BLaER1 (cell line): ENCODE measurements around the gene BPIFB3.
"Not testable (repeated sequence)": the region's sequence is repeated elsewhere in the genome, so short reads cannot be mapped to it uniquely, and the experiment has no call there.

ENCODE experiments used
- H3K27ac ChIP-seq: shearing (Covaris generic); formaldehyde crosslinking; 2 replicates; pipeline ENCODE4 v1.8.1; 2022
- H3K27me3 ChIP-seq: shearing (Covaris generic); formaldehyde crosslinking; 2 replicates; pipeline ENCODE4 v1.8.1; 2022
- H3K36me3 ChIP-seq: shearing (Covaris generic); formaldehyde crosslinking; 2 replicates; pipeline ENCODE4 v1.8.1; 2022
- H3K4me1 ChIP-seq: shearing (Covaris generic); formaldehyde crosslinking; 2 replicates; pipeline ENCODE4 v1.8.1; 2022
- H3K4me2 ChIP-seq: shearing (Covaris generic); formaldehyde crosslinking; 2 replicates; pipeline ENCODE4 v1.8.1; 2022
- H3K4me3 ChIP-seq: shearing (Covaris generic); formaldehyde crosslinking; 2 replicates; pipeline ENCODE4 v1.8.1; 2022
- H3K9ac ChIP-seq: shearing (Covaris generic); formaldehyde crosslinking; 2 replicates; pipeline ENCODE4 v1.8.1; 2022
- H3K9me3 ChIP-seq: shearing (Covaris generic); formaldehyde crosslinking; 2 replicates; pipeline ENCODE4 v1.8.1; 2022
- H4K20me1 ChIP-seq: shearing (Covaris generic); formaldehyde crosslinking; 2 replicates; pipeline ENCODE4 v1.8.1; 2022
- Cebpa-rat ChIP-seq: shearing (Covaris generic); IDR thresholded peaks from 2 replicates; pipeline ENCODE4 v1.8.1; 2022

The BPIFB3 gene

GRCh38 chr20:33042983-33043730 lies 10.5 kb upstream of the BPIFB3 start:
- Histone ChIP-seq H3K36me3 (no peaks in the 10 kb centered on the region), H3K9me3 (peaks cover 39% of the 10 kb centered on the region), H3K27me3 (no peaks in the 10 kb centered on the region), H3K4me2 (no peak overlapping the region), H4K20me1 (no peaks in the 10 kb centered on the region), H3K27ac (no peak overlapping the region), H3K4me1 (no peaks in the 10 kb centered on the region), H3K9ac (no peak overlapping the region), H3K4me3 (no peak overlapping the region)
- TF ChIP-seq Cebpa-rat: no peak

DNA sequence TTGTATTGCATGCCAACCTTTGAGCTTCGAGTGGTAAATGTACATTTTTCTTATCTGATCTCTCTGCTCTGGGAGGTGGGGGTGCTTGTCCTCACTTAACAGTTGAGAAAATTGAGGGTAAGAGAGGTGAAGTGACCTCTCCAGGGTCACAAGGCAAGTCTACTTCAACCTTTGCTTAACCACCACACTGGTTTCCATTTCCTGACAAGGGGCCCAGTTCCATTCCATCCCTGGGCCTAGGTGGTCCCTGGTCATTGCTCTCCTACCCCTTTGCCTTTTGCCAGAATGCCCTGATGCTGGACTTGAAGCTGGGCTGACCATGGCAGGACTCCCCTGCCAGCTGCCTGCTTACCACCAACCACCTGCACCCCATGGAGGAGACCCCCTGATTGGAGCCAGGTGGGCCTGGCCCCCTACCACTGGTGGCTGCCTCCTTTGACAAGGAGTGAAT lies 9.9 kb upstream of the BPIFB3 start:
- Histone ChIP-seq H3K9ac (no peak overlapping the region), H3K27ac (no peak overlapping the region), H3K36me3 (no peaks in the 10 kb centered on the region), H3K27me3 (no peaks in the 10 kb centered on the region), H4K20me1 (no peaks in the 10 kb centered on the region), H3K9me3 (peaks cover 39% of the 10 kb centered on the region), H3K4me3 (no peak overlapping the region), H3K4me1 (no peaks in the 10 kb centered on the region), H3K4me2 (no peak overlapping the region)
- TF ChIP-seq Cebpa-rat: no peak

- peaks cover 39% of the 10 kb centered on the region for H3K9me3 ChIP-seq
- H3K9ac ChIP-seq, H4K20me1 ChIP-seq, H3K4me3 ChIP-seq, H3K4me2 ChIP-seq, H3K27me3 ChIP-seq, H3K4me1 ChIP-seq, H3K27ac ChIP-seq, H3K36me3 ChIP-seq: not testable (repeated sequence)
Observed at GRCh38 chr20:33045129-33045721, 8.5 kb upstream of the BPIFB3 start.

GRCh38 chr20:33046412-33046811 lies 7.3 kb upstream of the BPIFB3 start:
- no peak overlapping the region for H3K9ac ChIP-seq
- TF ChIP-seq Cebpa-rat: no peak
- no peak overlapping the region for H3K4me2 ChIP-seq
- H3K4me1 ChIP-seq: no peaks in the 10 kb centered on the region
- no peaks in the 10 kb centered on the region for H4K20me1 ChIP-seq
- H3K27me3 ChIP-seq: no peaks in the 10 kb centered on the region
- H3K36me3 ChIP-seq: no peaks in the 10 kb centered on the region
- no peak overlapping the region for H3K27ac ChIP-seq
- no peak overlapping the region for H3K4me3 ChIP-seq
- H3K9me3 ChIP-seq: peaks cover 39% of the 10 kb centered on the region

DNA sequence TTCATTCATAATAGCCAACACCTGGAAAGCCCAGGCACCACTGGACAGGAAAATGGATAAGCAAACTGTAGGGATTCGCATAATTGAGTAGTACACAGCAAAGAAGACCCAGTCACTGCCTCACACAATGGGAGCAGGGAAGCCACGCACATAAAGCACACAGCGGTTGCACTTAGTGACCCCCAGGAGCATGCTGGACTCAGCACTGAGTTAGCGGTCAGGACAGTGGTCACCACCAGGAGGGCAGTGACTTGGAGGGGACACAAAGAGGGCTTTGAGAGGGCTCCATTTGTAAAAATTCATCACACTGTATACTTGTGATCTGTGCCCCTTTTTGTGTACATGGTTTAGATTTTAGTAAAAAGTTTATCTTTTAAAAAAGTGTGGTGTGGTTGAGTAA lies 2.4 kb upstream of the BPIFB3 start:
- Histone ChIP-seq H4K20me1 (no peaks in the 10 kb centered on the region), H3K4me2 (no peak overlapping the region), H3K27ac (no peak overlapping the region), H3K9me3 (peaks cover 10% of the 10 kb centered on the region; the same call in 1 of the 2 replicates), H3K4me3 (no peak overlapping the region), H3K9ac (no peak overlapping the region), H3K27me3 (no peaks in the 10 kb centered on the region), H3K36me3 (no peaks in the 10 kb centered on the region), H3K4me1 (peaks cover 15% of the 10 kb centered on the region)
- no peak for TF ChIP-seq Cebpa-rat

DNA sequence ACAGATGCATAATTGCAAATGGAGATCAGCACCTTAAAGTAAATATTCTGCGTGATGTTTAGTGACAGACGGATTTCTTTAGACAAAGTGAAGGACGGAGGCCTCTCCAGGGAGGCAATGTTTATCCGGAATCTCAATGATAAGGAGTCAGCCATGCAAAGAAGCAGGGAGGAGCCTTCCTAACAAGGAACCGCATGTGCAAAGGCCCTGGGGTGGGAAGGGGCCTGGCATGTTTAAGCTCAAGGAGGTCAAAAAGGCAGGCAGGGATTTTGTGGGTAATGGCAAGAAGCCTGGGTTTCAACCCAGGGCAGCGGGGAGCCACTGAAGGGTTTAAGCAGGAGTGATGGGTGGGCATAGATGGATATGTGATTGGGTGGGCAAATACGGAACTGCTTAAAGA lies 678 bp downstream of the BPIFB3 start:
- no peak overlapping the region for H3K27ac ChIP-seq
- H3K4me2 ChIP-seq: peak overlapping the region; percentile 49; the same call in 1 of the 2 replicates
- no peak overlapping the region for H3K4me3 ChIP-seq
- no peaks in the 10 kb centered on the region for H3K27me3 ChIP-seq
- H3K9me3 ChIP-seq: no peaks in the 10 kb centered on the region
- TF ChIP-seq Cebpa-rat: no peak
- no peaks in the 10 kb centered on the region for H4K20me1 ChIP-seq
- no peak overlapping the region for H3K9ac ChIP-seq
- no peaks in the 10 kb centered on the region for H3K36me3 ChIP-seq
- H3K4me1 ChIP-seq: peaks cover 15% of the 10 kb centered on the region

- Histone ChIP-seq H3K9ac (no peak overlapping the region), H4K20me1 (no peaks in the 10 kb centered on the region), H3K27me3 (no peaks in the 10 kb centered on the region), H3K4me2 (peak overlapping the region; percentile 49), H3K4me1 (peaks cover 15% of the 10 kb centered on the region), H3K4me3 (no peak overlapping the region), H3K27ac (no peak overlapping the region), H3K9me3 (no peaks in the 10 kb centered on the region), H3K36me3 (no peaks in the 10 kb centered on the region)
- TF ChIP-seq Cebpa-rat: no peak
Observed at GRCh38 chr20:33054791-33055190, 1.1 kb downstream of the BPIFB3 start.

- peaks cover 38% of the 10 kb centered on the region for H3K4me1 ChIP-seq
- TF ChIP-seq Cebpa-rat: no peak
- no peaks in the 10 kb centered on the region for H3K36me3 ChIP-seq
- no peak overlapping the region for H3K9ac ChIP-seq
- no peaks in the 10 kb centered on the region for H3K27me3 ChIP-seq
- no peak overlapping the region for H3K4me2 ChIP-seq
- H3K9me3 ChIP-seq: no peaks in the 10 kb centered on the region
- no peaks in the 10 kb centered on the region for H4K20me1 ChIP-seq
- H3K4me3 ChIP-seq: no peak overlapping the region
- H3K27ac ChIP-seq: no peak overlapping the region
Observed at GRCh38 chr20:33059136-33059535, 5.4 kb downstream of the BPIFB3 start.

DNA sequence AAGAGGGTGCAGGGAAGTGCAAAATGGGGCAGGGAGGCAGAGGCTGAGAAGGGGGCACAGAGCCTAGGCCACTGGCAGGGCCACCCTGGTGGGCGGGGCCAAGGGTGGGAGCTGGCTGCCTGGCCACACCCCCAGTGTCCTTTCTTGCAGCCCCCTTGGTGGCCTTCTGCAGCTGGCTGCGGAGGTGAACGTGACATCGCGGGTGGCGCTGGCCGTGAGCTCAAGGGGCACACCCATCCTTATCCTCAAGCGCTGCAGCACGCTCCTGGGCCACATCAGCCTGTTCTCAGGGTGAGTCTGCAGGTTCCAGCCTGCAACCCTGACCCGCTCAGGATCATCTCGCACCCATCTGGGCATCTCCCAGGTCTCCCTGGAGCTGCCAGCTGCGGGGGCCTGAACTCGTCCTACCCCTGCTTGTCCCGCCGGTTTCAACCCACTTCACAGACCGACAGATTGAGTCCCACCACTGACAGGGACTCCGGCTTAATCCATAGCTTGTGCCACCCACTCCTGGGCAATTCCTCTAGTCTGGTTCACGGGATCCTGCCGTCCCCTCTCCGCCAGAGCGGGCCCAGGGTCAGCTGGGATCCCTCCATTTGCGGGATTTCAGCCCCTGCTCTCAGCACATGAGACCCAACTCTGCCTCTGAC lies 6.2 kb downstream of the BPIFB3 start:
- Histone ChIP-seq H4K20me1 (no peaks in the 10 kb centered on the region), H3K4me1 (peaks cover 36% of the 10 kb centered on the region), H3K4me3 (no peak overlapping the region), H3K27me3 (no peaks in the 10 kb centered on the region), H3K4me2 (no peak overlapping the region), H3K36me3 (no peaks in the 10 kb centered on the region), H3K9me3 (no peaks in the 10 kb centered on the region), H3K9ac (no peak overlapping the region), H3K27ac (no peak overlapping the region)
- no peak for TF ChIP-seq Cebpa-rat

- Histone ChIP-seq H3K36me3 (no peaks in the 10 kb centered on the region), H3K9me3 (no peaks in the 10 kb centered on the region), H3K4me3 (no peak overlapping the region), H3K4me1 (peaks cover 36% of the 10 kb centered on the region), H4K20me1 (no peaks in the 10 kb centered on the region), H3K27me3 (no peaks in the 10 kb centered on the region), H3K9ac (peak overlapping the region; percentile 2; the same call in 1 of the 2 replicates), H3K4me2 (peak overlapping the region; percentile 65), H3K27ac (peak overlapping the region; percentile 63)
- no peak for TF ChIP-seq Cebpa-rat
Observed at GRCh38 chr20:33061658-33062028, 7.9 kb downstream of the BPIFB3 start.
